Caco-2 (cell line): ENCODE data around the gene FBXL7. TPM values are rescaled to one million over a fixed set of nuclear protein-coding genes. Genes with fewer than 3 reads are reported as not detected.

Source experiments
- BruUV-seq: library from RNA; stranded (reverse); fragments of 400-500 nt; replicated peaks from 2 replicates; lab custom pipeline; 2021; lab: Mats Ljungman, UMichigan
- CTCF ChIA-PET: fragments of 300-600 bp; sonication (Branson Sonifier 250); formaldehyde crosslinking; loops from one replicate; lab custom pipeline; 2022; ENCODE audit warnings: antibody characterized with exemption; lab: Charles Lee
- POLR2A ChIA-PET: fragments of 300-600 bp; sonication (Branson Sonifier 250); formaldehyde crosslinking; loops from one replicate; lab custom pipeline; 2022; ENCODE audit warnings: antibody characterized with exemption; lab: Charles Lee
- DNase-seq, 2 experiments: peaks; one replicate each; pipeline versions ENCODE4 v3.0.0 to v3.0.0-alpha.2; 2020 to 2022
- H3K27me3 ChIP-seq: replicated peaks from 2 replicates; pipeline ENCODE4 v1.6.0; 2011; ENCODE audit warnings: low read length; ENCODE audit not compliant: control insufficient read depth, insufficient read depth
- H3K36me3 ChIP-seq: 2 replicates; pipeline ENCODE4 v1.5.1; 2011; ENCODE audit warnings: low read length; ENCODE audit not compliant: control insufficient read depth, insufficient read depth
- H3K4me1 ChIP-seq: fragments of 250-450 bp; sonication (Bioruptor Pico); 2 replicates; pipeline ENCODE4 v1.5.1; 2020; ENCODE audit warnings: mild to moderate bottlenecking
- H3K4me3 ChIP-seq: 2 replicates; pipeline ENCODE4 v1.5.1; 2011; ENCODE audit warnings: low read depth, mild to moderate bottlenecking, control low read depth, low read length
- H3K9me3 ChIP-seq: fragments of 250-450 bp; sonication (Bioruptor Pico); 2 replicates; pipeline ENCODE4 v1.5.1; 2020; ENCODE audit warnings: mild to moderate bottlenecking, moderate library complexity
- H3K27ac Mint-ChIP-seq: one replicate; pipeline ENCODE4 v1.8.0; 2022; ENCODE audit warnings: mixed read lengths; ENCODE audit not compliant: unreplicated experiment
- H3K27me3 Mint-ChIP-seq: one replicate; pipeline ENCODE4 v1.8.0; 2022; ENCODE audit warnings: mixed read lengths; ENCODE audit not compliant: insufficient read depth, unreplicated experiment
- H3K36me3 Mint-ChIP-seq: one replicate; pipeline ENCODE4 v1.8.0; 2022; ENCODE audit warnings: mild to moderate bottlenecking, mixed read lengths; ENCODE audit not compliant: insufficient read depth, unreplicated experiment
- H3K4me1 Mint-ChIP-seq: one replicate; pipeline ENCODE4 v1.8.0; 2022; ENCODE audit warnings: low read depth, mixed read lengths; ENCODE audit not compliant: unreplicated experiment
- H3K4me3 Mint-ChIP-seq: one replicate; pipeline ENCODE4 v1.8.0; 2022; ENCODE audit warnings: mild to moderate bottlenecking, moderate library complexity, mixed read lengths; ENCODE audit not compliant: unreplicated experiment
- H3K9me3 Mint-ChIP-seq: one replicate; pipeline ENCODE4 v1.8.0; 2022; ENCODE audit warnings: mixed read lengths; ENCODE audit not compliant: unreplicated experiment
- intact Hi-C: fragments of 100-400 bp; cut with micrococcal nuclease; formaldehyde crosslinking; loops from one replicate; pipeline ENCODE4 v1.10.0; 2022; ENCODE audit not compliant: unreplicated experiment
- total RNA-seq: library from RNA; stranded (reverse); gene quantifications from 2 replicates; pipeline ENCODE4 v1.2.3, GENCODE V29; 2022
- TF ChIP-seq, protein P1 (sequence below), 2 experiments: fragments of 200-600 bp in 1 of 2; IDR thresholded peaks; 1 replicate in 1 of 2; 2 replicates in 1 of 2; pipeline versions ENCODE4 v1.5.1 to v1.8.0; 2011 to 2022; ENCODE audit warnings: antibody characterized with exemption in 1 of 2, control low read depth in 1 of 2, inconsistent platforms in 1 of 2, low read depth in 1 of 2, low read length in 1 of 2, mild to moderate bottlenecking in 1 of 2, moderate library complexity in 1 of 2; ENCODE audit not compliant: insufficient read depth in 1 of 2, severe bottlenecking in 1 of 2, unreplicated experiment in 1 of 2

The FBXL7 gene
- total RNA-seq, 1 experiment from 2014 or later, result not detected

DNA sequence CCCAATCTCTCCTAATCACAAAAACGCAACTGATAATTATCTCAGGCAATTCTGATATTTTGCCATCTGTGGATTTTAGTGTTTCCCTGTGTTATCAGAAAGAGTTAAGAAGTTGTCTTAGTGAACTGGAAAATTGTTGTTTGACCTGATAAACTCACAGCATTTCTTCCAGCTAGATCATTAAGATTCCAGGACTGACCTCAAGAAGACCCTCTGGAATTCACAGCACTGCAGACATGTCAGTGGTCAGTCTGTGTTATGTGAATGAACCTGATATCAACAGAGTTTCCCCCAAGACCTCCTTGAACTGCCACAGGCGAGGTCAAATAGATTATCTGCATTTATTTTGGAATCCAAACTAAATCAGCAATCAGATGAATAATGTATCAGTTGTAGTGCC lies 174.7 kb downstream of the FBXL7 start:
- Mint-ChIP-seq H3K27ac (no peak overlapping the region), H3K4me3 (no peak overlapping the region), H3K9me3 (no peaks in the 10 kb centered on the region), H3K36me3 (no peaks in the 10 kb centered on the region), H3K27me3 (peaks cover 8% of the 10 kb centered on the region), H3K4me1 (no peaks in the 10 kb centered on the region)
- ChIA-PET CTCF (no interaction called here), POLR2A (no interaction called here)
- BruUV-seq, result no TSS peak
- DNase-seq, result no peak
- H3K27me3 ChIP-seq, result no peaks in the 10 kb centered on the region
- H3K4me1 ChIP-seq, result no peaks in the 10 kb centered on the region
- TF ChIP-seq, protein P1, sequence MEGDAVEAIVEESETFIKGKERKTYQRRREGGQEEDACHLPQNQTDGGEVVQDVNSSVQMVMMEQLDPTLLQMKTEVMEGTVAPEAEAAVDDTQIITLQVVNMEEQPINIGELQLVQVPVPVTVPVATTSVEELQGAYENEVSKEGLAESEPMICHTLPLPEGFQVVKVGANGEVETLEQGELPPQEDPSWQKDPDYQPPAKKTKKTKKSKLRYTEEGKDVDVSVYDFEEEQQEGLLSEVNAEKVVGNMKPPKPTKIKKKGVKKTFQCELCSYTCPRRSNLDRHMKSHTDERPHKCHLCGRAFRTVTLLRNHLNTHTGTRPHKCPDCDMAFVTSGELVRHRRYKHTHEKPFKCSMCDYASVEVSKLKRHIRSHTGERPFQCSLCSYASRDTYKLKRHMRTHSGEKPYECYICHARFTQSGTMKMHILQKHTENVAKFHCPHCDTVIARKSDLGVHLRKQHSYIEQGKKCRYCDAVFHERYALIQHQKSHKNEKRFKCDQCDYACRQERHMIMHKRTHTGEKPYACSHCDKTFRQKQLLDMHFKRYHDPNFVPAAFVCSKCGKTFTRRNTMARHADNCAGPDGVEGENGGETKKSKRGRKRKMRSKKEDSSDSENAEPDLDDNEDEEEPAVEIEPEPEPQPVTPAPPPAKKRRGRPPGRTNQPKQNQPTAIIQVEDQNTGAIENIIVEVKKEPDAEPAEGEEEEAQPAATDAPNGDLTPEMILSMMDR (IDR thresholded peaks at IDR 0.05; ENCODE audit: insufficient read depth in 1 of 2, low read depth in 1 of 2, low read length in 1 of 2, severe bottlenecking in 1 of 2, unreplicated experiment in 1 of 2), result no peak
- intact Hi-C loops, result no loop called here
- no peak overlapping the region for H3K4me3 ChIP-seq
- H3K36me3 ChIP-seq, result no peaks in the 10 kb centered on the region
- H3K9me3 ChIP-seq, result no peaks in the 10 kb centered on the region

DNA sequence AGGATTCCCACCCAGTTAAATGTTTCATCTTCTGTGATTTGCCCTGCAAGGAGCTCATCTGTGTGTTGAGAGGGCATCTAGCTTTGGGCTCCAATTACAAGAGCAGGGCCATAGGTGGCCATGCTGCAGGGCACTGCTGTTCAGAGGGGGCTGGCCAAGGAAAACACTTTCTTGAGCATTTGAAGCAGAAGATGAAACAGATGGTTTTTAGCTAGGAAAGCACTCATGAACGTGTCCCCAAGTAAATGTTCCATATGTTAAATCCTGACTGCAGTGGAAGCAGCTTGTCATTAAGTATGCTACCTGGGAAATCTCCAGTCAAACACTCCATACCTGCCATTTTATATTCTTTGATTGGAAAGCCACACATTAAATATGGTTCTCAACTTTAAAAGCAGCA lies 176.6 kb downstream of the FBXL7 start:
- BruUV-seq, result no TSS peak
- H3K36me3 Mint-ChIP-seq, result no peaks in the 10 kb centered on the region

DNA sequence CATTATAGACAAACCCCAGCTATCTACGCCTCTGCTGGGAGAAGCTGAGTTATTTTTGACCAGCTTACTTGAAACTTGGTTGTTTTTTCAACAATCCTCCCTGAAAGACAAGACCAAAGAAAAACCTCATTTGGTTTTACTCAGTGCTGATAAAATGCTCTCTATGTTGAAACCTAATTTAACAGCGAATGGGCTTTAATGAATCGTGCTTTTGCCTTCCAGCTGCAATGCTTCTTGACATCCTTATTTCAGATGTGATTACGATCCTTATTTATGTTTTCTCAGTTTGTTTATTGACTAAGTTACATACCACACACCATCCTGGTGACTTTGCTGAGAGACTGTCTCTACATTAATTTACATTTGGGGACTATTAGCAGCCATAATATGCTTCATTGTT lies 179.2 kb downstream of the FBXL7 start:
- H3K9me3 ChIP-seq, result no peaks in the 10 kb centered on the region
- POLR2A ChIA-PET, result no interaction called here
- DNase-seq, result no peak
- BruUV-seq, result no TSS peak
- Mint-ChIP-seq H3K4me3 (no peak overlapping the region), H3K27ac (no peak overlapping the region), H3K4me1 (no peaks in the 10 kb centered on the region), H3K36me3 (no peaks in the 10 kb centered on the region), H3K27me3 (peaks cover 3% of the 10 kb centered on the region), H3K9me3 (no peaks in the 10 kb centered on the region)
- TF ChIP-seq, protein P1 (IDR thresholded peaks at IDR 0.05; ENCODE audit: insufficient read depth in 1 of 2, low read depth in 1 of 2, low read length in 1 of 2, severe bottlenecking in 1 of 2, unreplicated experiment in 1 of 2), result no peak
- H3K27me3 ChIP-seq, result no peaks in the 10 kb centered on the region
- no peaks in the 10 kb centered on the region for H3K36me3 ChIP-seq
- no peaks in the 10 kb centered on the region for H3K4me1 ChIP-seq
- no peak overlapping the region for H3K4me3 ChIP-seq
- CTCF ChIA-PET, result no interaction called here
- intact Hi-C loops, result no loop called here

More for the DNA sequence above, 176.6 kb downstream of the FBXL7 start:
- Mint-ChIP-seq H3K4me1 (no peaks in the 10 kb centered on the region), H3K9me3 (no peaks in the 10 kb centered on the region), H3K4me3 (no peak overlapping the region), H3K27me3 (peaks cover 3% of the 10 kb centered on the region), H3K27ac (no peak overlapping the region)
- intact Hi-C loops, result no loop called here
- H3K4me1 ChIP-seq, result no peaks in the 10 kb centered on the region
- H3K9me3 ChIP-seq, result no peaks in the 10 kb centered on the region
- TF ChIP-seq, protein P1 (IDR thresholded peaks at IDR 0.05; ENCODE audit: insufficient read depth in 1 of 2, low read depth in 1 of 2, low read length in 1 of 2, severe bottlenecking in 1 of 2, unreplicated experiment in 1 of 2), result no peak
- H3K36me3 ChIP-seq, result no peaks in the 10 kb centered on the region
- no peaks in the 10 kb centered on the region for H3K27me3 ChIP-seq
- no peak for DNase-seq
- ChIA-PET CTCF (no interaction called here), POLR2A (no interaction called here)
- no peak overlapping the region for H3K4me3 ChIP-seq
